Astrocyte (in vitro differentiated cells and primary cell): ENCODE measurements around the gene SEMA3G.

Experiments
- EZH2 ChIP-seq: IDR thresholded peaks from 2 replicates; pipeline ENCODE4 v1.6.1; 2012; ENCODE audit warnings: mild to moderate bottlenecking, low read length, inconsistent platforms; ENCODE audit not compliant: insufficient read depth
- TF ChIP-seq, protein P1 (sequence below): IDR thresholded peaks from 2 replicates; pipeline ENCODE4 v1.5.1; 2011; ENCODE audit warnings: low read depth, mild to moderate bottlenecking, inconsistent platforms, low read length, moderate library complexity; ENCODE audit not compliant: insufficient read depth

DNA sequence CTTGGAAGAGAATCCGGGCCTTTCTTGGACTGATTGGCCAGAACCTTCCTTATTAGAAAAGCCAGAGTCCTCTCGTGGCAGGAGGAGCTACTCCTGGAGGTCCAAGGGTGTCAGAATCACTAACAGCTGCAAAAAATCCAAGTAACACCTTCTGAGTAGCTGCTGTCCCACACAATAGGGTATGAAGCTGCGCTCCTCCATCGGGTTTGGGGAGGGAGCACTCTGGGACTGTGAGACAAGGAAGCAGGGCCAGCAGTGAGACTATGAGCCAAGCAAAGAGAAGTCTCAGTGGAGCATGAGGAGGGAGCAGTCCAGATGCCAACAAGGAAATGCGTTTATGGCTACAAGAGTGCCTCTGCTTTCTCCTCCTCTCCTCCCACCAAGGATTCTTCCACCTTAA lies 21.7 kb downstream of the SEMA3G start:
- TF ChIP-seq, protein P1, sequence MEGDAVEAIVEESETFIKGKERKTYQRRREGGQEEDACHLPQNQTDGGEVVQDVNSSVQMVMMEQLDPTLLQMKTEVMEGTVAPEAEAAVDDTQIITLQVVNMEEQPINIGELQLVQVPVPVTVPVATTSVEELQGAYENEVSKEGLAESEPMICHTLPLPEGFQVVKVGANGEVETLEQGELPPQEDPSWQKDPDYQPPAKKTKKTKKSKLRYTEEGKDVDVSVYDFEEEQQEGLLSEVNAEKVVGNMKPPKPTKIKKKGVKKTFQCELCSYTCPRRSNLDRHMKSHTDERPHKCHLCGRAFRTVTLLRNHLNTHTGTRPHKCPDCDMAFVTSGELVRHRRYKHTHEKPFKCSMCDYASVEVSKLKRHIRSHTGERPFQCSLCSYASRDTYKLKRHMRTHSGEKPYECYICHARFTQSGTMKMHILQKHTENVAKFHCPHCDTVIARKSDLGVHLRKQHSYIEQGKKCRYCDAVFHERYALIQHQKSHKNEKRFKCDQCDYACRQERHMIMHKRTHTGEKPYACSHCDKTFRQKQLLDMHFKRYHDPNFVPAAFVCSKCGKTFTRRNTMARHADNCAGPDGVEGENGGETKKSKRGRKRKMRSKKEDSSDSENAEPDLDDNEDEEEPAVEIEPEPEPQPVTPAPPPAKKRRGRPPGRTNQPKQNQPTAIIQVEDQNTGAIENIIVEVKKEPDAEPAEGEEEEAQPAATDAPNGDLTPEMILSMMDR = no peak
- TF ChIP-seq EZH2 = no peak
